Muscle layer of duodenum (tissue), 2 donors: ENCODE measurements around the gene BBIP1.
"Not testable (repeated sequence)": the region's sequence is repeated elsewhere in the genome, so short reads cannot be mapped to it uniquely, and the experiment has no call there.

Source experiments
- H3K27ac ChIP-seq: one replicate; pipeline ENCODE4 v1.7.0; 2013; ENCODE audit warnings: mild to moderate bottlenecking, low read length
- H3K27me3 ChIP-seq: one replicate; pipeline ENCODE4 v1.7.0; 2013; ENCODE audit warnings: low read depth, mild to moderate bottlenecking, control low read depth, low read length
- H3K36me3 ChIP-seq, 2 donors: one replicate each; pipeline ENCODE4 v1.7.0; 2013; ENCODE audit warnings: low read length in 2 of 2, control low read depth in 1 of 2, mild to moderate bottlenecking in 1 of 2; ENCODE audit not compliant: insufficient read depth in 2 of 2, control insufficient read depth in 1 of 2
- H3K4me1 ChIP-seq, 2 donors: one replicate each; pipeline ENCODE4 v1.7.0; 2013; ENCODE audit warnings: low read length in 2 of 2, mild to moderate bottlenecking in 2 of 2, control low read depth in 1 of 2, moderate library complexity in 1 of 2; ENCODE audit not compliant: insufficient read depth in 2 of 2, control insufficient read depth in 1 of 2
- H3K4me3 ChIP-seq, 2 donors: one replicate each; pipeline ENCODE4 v1.7.0; 2013; ENCODE audit warnings: low read length in 2 of 2, low read depth in 1 of 2, mild to moderate bottlenecking in 1 of 2
- H3K9me3 ChIP-seq, 2 donors: one replicate each; pipeline ENCODE4 v1.7.0; 2013; ENCODE audit warnings: low read length in 2 of 2, control low read depth in 1 of 2, mild to moderate bottlenecking in 1 of 2; ENCODE audit not compliant: control insufficient read depth in 1 of 2
- donor health status: healthy.

Gene BBIP1

DNA sequence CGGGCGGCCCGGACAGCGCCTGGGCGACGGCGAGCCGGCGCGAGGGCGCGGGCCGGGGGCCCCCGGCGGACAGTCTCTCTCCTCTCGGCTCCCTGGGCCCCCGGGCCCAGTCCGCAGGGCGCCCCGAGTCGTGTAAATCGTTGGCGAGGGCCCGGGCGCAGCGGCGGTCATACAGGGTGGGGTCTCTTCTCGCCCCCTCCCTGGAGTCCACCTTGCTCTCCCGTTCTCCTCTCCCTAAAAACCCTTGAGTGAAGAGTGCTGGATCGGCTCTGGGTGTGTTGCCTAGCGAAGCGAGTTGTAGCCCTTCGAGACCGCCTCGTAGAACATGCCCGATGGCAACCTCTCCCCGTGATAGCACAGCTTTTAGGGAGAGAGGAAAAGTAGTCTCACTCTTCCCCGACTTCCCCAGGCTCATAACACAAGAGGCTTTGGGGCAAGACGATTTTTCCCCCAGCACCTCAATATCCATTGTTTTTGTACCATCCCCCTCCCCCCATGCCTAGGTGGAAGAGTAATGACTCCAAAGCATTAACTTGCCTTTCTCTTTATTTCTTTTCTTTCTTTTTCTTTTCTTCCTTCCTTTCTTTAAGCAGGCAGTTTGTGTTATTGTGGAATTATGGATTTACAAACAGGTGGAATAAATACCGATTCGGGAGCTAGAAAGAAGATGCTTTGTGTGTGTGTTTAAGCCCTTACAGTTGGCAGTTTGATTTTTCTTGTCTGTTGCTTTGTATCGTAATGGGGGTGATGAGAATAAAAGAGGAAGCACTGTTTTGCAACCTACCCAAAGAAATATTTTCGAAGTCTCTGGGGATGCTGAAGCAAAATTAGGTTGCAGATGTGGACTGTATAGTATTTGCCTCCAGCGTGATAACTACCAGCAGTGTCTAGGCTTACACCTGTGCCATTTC, 1.2 kb upstream of the BBIP1 start:
- Histone ChIP-seq H3K9me3 (no peaks in the 10 kb centered on the region), H3K27me3 (no peaks in the 10 kb centered on the region), H3K36me3 (peaks cover 0 to 6% of the 10 kb centered on the region in 2 donors), H3K27ac (peak overlapping the region; percentile 88), H3K4me3 (peak overlapping the region; percentile 80 to 87), H3K4me1 (peaks cover 16 to 32% of the 10 kb centered on the region in 2 donors)

DNA sequence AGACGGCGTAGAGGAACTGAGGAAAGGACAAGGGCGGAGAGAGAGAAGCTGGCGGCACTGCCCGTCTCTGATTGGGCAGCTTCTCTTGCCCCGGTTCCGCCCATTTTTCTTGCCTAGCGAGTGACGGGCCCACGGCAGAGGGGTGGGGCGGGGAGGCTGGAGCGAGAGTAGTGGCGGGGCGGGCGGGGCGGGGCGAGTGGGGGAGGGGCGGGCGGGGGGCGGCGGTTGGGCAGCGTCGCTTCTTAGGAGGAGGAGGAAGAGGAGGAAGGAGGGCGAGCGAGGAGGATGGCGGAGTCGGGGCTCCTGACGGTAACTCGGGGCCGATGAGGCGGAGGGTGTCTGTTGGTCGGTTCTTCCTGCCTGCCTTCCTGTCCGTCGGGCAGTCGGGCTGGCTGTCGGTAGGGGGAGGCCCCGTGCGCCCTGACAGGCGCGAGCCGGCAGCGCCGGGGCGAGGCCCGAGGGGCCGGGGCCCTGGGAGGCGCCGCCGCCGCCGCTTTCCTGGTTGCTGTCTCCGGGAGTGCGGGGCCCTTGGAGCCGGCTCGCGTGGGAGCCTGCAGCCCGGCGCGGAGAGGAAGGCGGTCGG, 460 bp upstream of the BBIP1 start, which contains the start of gene SHOC2:
SHOC2 (plus strand) TSS at position 256 of the 583 bp plus-strand sequence. CDS start 44,755 bp downstream, outside the sequence.
- H3K4me3 ChIP-seq: peak within 1 kb of the TSS; percentile 80 to 97
- peaks cover 0 to 6% of the 10 kb centered on the region in 2 donors for H3K36me3 ChIP-seq
- H3K4me1 ChIP-seq: peaks cover 16 to 30% of the 10 kb centered on the region in 2 donors
- peak within 1 kb of the TSS; percentile 98 for H3K27ac ChIP-seq
- no peaks in the 10 kb centered on the region for H3K9me3 ChIP-seq
- no peaks in the 10 kb centered on the region for H3K27me3 ChIP-seq

DNA sequence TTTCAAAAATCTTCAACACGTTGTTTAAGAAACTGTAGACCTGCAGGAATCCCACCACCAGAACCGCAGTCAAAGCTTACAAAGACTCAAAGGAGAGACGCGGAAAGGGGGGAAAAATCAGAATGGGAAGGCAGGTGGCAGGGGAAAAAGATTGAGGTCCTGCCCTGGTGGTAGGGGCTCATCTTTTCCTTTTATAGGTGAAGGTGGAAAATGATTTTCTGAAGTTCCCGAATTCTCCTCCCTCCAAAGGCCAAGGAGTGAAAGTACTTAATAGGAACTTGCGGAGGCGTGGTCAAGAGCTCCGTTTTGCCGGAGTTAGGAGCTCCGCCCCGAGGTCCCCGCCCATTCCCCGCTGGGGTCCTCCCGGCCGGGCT, 724 bp downstream of the BBIP1 start:
- H3K9me3 ChIP-seq: no peaks in the 10 kb centered on the region
- H3K27ac ChIP-seq: peak overlapping the region; percentile 98
- peak overlapping the region; percentile 62 to 97 for H3K4me3 ChIP-seq
- H3K4me1 ChIP-seq: peaks cover 5 to 18% of the 10 kb centered on the region in 2 donors
- H3K36me3 ChIP-seq: peaks cover 0 to 6% of the 10 kb centered on the region in 2 donors
- H3K27me3 ChIP-seq: no peaks in the 10 kb centered on the region

DNA sequence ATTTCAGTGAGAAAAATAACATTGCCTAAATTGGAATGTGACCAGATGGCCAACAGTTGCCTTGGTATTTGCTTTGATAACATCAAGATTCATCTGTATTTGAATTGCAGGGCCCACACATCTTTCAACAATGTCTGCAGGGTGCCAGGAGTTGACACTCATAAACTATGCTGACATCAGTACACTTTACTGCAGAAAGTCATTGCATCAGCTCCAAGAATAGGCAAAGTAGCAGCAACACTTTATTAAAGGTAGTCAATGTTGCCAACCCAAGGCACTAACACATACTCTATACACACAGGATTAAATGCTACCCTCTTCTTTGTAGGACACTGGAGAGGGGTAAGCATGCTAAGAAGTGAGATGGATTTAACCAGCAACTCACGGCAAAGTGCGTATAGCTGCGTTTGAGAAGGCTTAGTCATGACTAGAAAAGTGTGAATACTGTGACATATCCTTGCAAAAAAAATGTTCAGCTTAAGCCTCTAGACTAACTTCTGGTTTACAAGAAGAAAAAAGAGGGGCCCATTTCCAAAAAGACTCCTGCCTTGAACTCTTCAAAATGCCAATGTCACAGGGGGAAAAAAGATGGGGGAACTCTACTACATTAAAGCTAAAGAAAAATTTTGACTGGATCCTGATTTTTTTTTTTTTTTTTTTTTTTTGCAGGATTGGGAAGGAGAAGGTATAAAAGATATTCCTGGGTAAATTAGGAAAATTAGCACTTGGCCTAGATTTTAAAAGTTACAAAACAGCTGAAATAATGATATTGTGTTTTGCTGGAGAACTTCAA, 2.2 kb downstream of the BBIP1 start:
- no peaks in the 10 kb centered on the region for H3K27me3 ChIP-seq
- H3K4me1 ChIP-seq: peaks cover 0 to 10% of the 10 kb centered on the region in 2 donors
- no peak overlapping the region for H3K27ac ChIP-seq
- H3K9me3 ChIP-seq: no peaks in the 10 kb centered on the region
- H3K4me3 ChIP-seq: no peak overlapping the region
- H3K36me3 ChIP-seq: peaks cover 0 to 6% of the 10 kb centered on the region in 2 donors

DNA sequence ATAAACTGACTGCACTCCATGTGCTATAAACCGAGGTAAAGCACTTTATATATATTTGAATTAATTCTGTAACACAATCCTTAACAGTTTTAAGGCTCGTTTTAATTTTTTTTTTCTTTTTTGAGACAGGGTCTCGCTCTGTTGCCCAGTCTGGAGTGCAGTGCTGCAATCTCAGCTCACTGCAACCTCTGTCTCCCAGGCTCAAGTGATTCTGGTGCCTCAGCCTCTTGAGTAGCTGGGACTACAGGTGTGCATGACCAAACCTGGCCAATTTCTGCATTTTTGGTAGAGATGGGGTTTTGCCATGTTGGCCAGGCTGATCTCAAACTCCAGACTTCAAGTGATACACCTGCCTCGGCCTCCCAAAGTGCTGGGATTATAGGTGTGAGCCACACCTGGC, 3.4 kb downstream of the BBIP1 start:
- H3K4me1 ChIP-seq, H3K9me3 ChIP-seq, H3K27me3 ChIP-seq, H3K27ac ChIP-seq, H3K36me3 ChIP-seq, H3K4me3 ChIP-seq: not testable (repeated sequence)

DNA sequence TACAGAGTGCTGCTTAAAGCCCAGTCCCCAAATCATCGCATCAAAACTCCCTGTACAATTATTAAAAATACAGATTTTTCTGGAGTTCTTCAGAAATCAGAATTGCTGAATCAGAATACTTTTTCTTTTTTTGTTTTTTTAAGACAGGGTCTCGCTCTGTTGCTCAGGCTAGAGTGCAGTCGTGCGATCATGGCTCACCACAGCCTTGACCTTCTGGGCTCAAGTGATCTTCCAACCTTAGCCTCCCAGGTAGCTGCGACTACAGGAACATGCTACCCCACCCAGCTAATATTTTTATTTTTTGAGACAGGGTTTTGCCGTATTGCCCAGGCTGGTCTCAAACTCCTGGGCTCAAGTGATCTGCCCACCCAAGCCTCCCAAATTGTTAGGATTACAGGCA, 3.9 kb downstream of the BBIP1 start:
- H3K4me1 ChIP-seq: peaks cover 0 to 4% of the 10 kb centered on the region in 2 donors
- H3K36me3 ChIP-seq: peaks cover 0 to 6% of the 10 kb centered on the region in 2 donors
- H3K4me3 ChIP-seq: no peak overlapping the region
- H3K9me3 ChIP-seq: no peaks in the 10 kb centered on the region
- H3K27ac ChIP-seq: no peak overlapping the region
- no peaks in the 10 kb centered on the region for H3K27me3 ChIP-seq

DNA sequence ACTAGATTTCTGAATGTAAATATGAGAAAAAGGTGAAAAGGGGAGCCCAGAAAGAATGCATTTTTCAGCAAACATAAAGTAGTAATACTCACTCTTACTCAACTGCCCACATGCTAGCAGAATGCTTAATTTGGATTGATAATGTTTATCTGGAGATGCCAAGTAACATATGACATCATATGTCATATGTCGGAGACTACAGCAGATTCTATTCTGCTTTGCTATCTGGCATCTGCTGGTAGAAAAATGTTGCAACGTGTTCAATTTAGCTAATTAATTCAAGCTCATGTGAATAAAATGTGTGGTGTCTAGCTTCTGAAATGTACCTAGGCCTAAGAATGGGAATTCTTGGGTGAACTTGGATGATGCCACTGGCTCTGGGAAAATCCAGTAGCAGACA, 4.5 kb downstream of the BBIP1 start:
- Histone ChIP-seq H3K9me3 (no peaks in the 10 kb centered on the region), H3K4me3 (no peak overlapping the region), H3K4me1 (peaks cover 0 to 4% of the 10 kb centered on the region in 2 donors), H3K27ac (no peak overlapping the region), H3K27me3 (no peaks in the 10 kb centered on the region), H3K36me3 (peaks cover 0 to 6% of the 10 kb centered on the region in 2 donors)

DNA sequence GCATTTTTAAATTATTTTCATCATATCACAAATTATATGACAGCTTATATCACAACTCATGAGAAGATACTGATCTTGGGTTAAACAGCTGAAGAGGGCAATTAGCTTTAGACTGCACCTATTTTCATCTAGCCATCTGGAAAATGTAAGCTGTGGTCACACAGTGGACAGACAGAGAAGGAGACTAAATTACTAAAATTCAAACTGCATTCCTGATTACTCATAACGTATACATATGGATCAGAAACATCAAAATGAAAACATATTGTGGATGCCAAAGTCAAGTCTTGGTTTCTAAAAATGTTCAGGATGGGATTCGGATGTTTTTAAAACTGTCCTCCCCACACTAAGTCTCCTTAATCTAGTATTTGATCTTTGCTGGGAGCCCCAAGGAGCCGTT, 6.6 kb downstream of the BBIP1 start:
- H3K36me3 ChIP-seq: no peaks in the 10 kb centered on the region
- no peaks in the 10 kb centered on the region for H3K9me3 ChIP-seq
- no peaks in the 10 kb centered on the region for H3K4me1 ChIP-seq
- H3K27ac ChIP-seq: no peak overlapping the region
- no peaks in the 10 kb centered on the region for H3K27me3 ChIP-seq
- H3K4me3 ChIP-seq: no peak overlapping the region

DNA sequence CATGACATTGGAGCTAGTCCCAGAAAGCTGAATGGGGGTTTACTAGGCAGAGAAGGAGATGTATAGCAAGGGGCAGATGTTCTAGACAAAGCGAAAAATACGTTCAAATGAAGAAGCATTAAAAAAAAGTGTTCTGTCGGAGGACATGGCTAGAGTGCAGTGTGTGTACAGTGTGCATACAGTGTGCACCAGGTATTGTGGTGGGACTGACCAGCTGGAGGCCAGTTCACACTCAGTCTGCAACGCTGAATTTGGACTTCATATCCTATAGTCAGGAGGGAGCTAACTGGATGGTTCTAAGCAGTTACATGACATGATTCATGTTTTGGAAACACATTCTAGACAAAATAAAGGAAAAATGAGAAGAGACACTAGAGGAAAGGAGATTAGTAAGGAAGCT, 8.8 kb downstream of the BBIP1 start:
- no peaks in the 10 kb centered on the region for H3K9me3 ChIP-seq
- no peak overlapping the region for H3K4me3 ChIP-seq
- no peaks in the 10 kb centered on the region for H3K4me1 ChIP-seq
- H3K36me3 ChIP-seq: no peaks in the 10 kb centered on the region
- no peak overlapping the region for H3K27ac ChIP-seq
- no peaks in the 10 kb centered on the region for H3K27me3 ChIP-seq

DNA sequence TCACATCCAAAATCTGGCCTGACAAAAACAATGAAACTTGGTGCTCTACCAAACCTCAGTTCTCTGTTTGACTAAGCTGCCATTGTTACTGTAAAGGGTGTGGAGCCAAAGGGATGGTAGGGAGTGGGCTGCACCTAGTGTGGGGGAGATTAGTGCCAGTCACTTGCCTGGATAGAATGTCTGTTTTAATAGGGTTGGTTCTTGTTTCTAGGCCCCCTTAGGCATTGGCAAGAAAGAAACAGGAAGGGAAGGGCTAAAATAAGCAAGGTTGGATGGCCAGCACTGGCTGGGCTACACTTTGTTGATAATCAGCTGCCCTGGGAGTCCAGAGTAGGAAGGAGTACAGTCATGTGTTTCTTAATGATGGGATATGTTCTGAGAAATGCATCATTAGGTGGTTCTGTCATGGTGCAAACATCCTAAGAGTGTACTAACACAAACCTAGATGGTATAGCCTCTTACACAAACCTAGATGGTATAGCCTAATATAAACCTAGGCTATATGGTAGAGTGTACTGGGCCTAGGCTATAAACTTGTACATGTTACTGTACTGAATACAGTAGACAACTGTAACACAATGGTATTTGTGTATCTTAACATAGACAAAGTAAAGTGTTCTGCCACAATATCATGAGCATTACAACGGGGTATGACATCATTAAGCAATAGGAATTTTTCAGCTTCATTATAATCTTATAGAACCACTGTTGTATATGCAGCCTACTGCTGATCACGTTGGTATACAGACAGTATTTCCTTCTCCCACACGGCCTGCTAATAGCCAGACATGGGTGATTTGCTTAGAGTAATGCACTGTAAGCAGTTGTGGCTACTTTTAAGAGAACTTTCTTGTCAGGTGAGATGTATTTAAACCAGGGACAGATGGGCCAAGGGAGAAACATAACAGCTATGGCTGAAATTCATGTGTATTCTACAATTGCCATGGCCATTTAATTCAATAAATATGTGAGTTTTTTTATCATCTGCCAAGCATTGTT, 15.4 kb downstream of the BBIP1 start:
- H3K9me3 ChIP-seq: no peaks in the 10 kb centered on the region
- no peaks in the 10 kb centered on the region for H3K27me3 ChIP-seq
- H3K4me3 ChIP-seq: no peak overlapping the region
- no peak overlapping the region for H3K27ac ChIP-seq
- peaks cover 5 to 8% of the 10 kb centered on the region in 2 donors for H3K36me3 ChIP-seq
- H3K4me1 ChIP-seq: peaks cover 0 to 9% of the 10 kb centered on the region in 2 donors
